K562 (cell line): Measurements from ENCODE around the gene MEAK7. TPM values are rescaled to one million over a fixed set of nuclear protein-coding genes. Genes with fewer than 3 reads are reported as not detected.

ENCODE experiments used
- ATF3 ChIP-seq, 2 experiments: fragments of 450-650 bp in 1 of 2; sonication (generic) in 1 of 2; formaldehyde crosslinking in 1 of 2; IDR thresholded peaks in 1 of 2; conservative IDR thresholded peaks in 1 of 2; 2 replicates each; pipeline versions ENCODE4 v1.6.1 to v1.8.1; 2016 to 2023; ENCODE audit warnings: mild to moderate bottlenecking in 2 of 2, moderate library complexity in 2 of 2, inconsistent platforms in 1 of 2, missing genetic modification reagents in 1 of 2
- ATF7 ChIP-seq: fragments of 450-650 bp; IDR thresholded peaks from 2 replicates; pipeline ENCODE4 v1.7.1; 2014; ENCODE audit warnings: mild to moderate bottlenecking, moderate library complexity
- CC2D1A ChIP-seq: fragments of 450-650 bp; IDR thresholded peaks from 2 replicates; pipeline ENCODE4 v1.6.1; 2017; ENCODE audit warnings: mild to moderate bottlenecking
- CTCF ChIP-seq, 3 experiments: IDR thresholded peaks in 2 of 3; conservative IDR thresholded peaks in 1 of 3; 2 replicates each; pipeline ENCODE4 v1.5.1; 2011 to 2012; ENCODE audit warnings: low read length in 3 of 3, mild to moderate bottlenecking in 3 of 3, control low read depth in 2 of 3, improper control_type of control experiment in 1 of 3, inconsistent platforms in 1 of 3, low read depth in 1 of 3, mixed read lengths in 1 of 3, moderate library complexity in 1 of 3; ENCODE audit not compliant: insufficient read depth in 2 of 3
- ETV1 ChIP-seq: fragments of 450-650 bp; conservative IDR thresholded peaks from 2 replicates; pipeline ENCODE4 v1.6.1; 2016; ENCODE audit warnings: missing genetic modification characterization, control low read depth, low read depth, missing compliant biosample characterization
- FOSL1 ChIP-seq: fragments of 200-800 bp; sonication (Bioruptor generic); conservative IDR thresholded peaks from 2 replicates; pipeline ENCODE4 v1.6.1; 2016; ENCODE audit warnings: missing genetic modification characterization, missing compliant biosample characterization
- HBP1 ChIP-seq: fragments of 450-650 bp; formaldehyde crosslinking; IDR thresholded peaks from 2 replicates; pipeline ENCODE4 v1.4.0; 2022; ENCODE audit warnings: missing genetic modification characterization
- MAZ ChIP-seq, 2 experiments: fragments of 450-650 bp in 1 of 2; sonication (generic) in 1 of 2; formaldehyde crosslinking; IDR thresholded peaks in 1 of 2; conservative IDR thresholded peaks in 1 of 2; 2 replicates each; pipeline versions ENCODE4 v1.4.0 to v1.5.0; 2020; ENCODE audit warnings: mild to moderate bottlenecking in 1 of 2, missing genetic modification reagents in 1 of 2
- MTA3 ChIP-seq: fragments of 450-650 bp; formaldehyde crosslinking; IDR thresholded peaks from 2 replicates; pipeline ENCODE4 v1.6.1; 2017; ENCODE audit warnings: mild to moderate bottlenecking, borderline replicate concordance
- MYC ChIP-seq, 2 experiments: fragments of 250-450 bp in 1 of 2; sonication (Bioruptor Pico) in 1 of 2; IDR thresholded peaks; 2 replicates each; pipeline versions ENCODE4 v1.5.1 to v1.6.1; 2012 to 2021; ENCODE audit warnings: low read depth in 2 of 2, borderline replicate concordance in 1 of 2, improper control_type of control experiment in 1 of 2, low read length in 1 of 2, mild to moderate bottlenecking in 1 of 2, moderate library complexity in 1 of 2
- NEUROD1 ChIP-seq: fragments of 150-350 bp; IDR thresholded peaks from 2 replicates; pipeline ENCODE4 v1.6.1; 2014; ENCODE audit warnings: borderline replicate concordance, low read length, low read depth; ENCODE audit not compliant: partially characterized antibody
- PCBP2 ChIP-seq: fragments of 200-400 bp; formaldehyde crosslinking; IDR thresholded peaks from 2 replicates; pipeline ENCODE4 v1.6.1; 2018; ENCODE audit warnings: low read length, low read depth, mild to moderate bottlenecking, moderate library complexity; ENCODE audit not compliant: poor library complexity, severe bottlenecking
- PRDM10 ChIP-seq: fragments of 450-650 bp; IDR thresholded peaks from 2 replicates; pipeline ENCODE4 v1.6.1; 2018; ENCODE audit not compliant: partially characterized antibody
- RB1 ChIP-seq: fragments of 450-650 bp; IDR thresholded peaks from 2 replicates; pipeline ENCODE4 v1.6.1; 2017; ENCODE audit warnings: low read depth, mild to moderate bottlenecking
- RBM39 ChIP-seq: fragments of 200-400 bp; formaldehyde crosslinking; optimal IDR thresholded peaks from 2 replicates; pipeline ENCODE3; 2018; ENCODE audit warnings: low read depth, low read length
- RCOR1 ChIP-seq, 2 experiments: IDR thresholded peaks; 2 replicates each; pipeline ENCODE4 v1.6.1; 2012; ENCODE audit warnings: low read depth in 2 of 2, low read length in 2 of 2, borderline replicate concordance in 1 of 2, improper control_type of control experiment in 1 of 2
- polyA plus RNA-seq, 8 experiments: library from polyadenylated mRNA; depleted of rRNA in 4 of 8; stranded (reverse) in 5 of 8; unstranded in 3 of 8; fragments of >200 nt; fragmentation: Nextera tagmentation in 2 of 8; fragmentation: Illumina TruSeq in 1 of 8; extraction: Ambion mirVana in 2 of 8; extraction: Trizol in 1 of 8; gene quantifications; 2 replicates each; pipeline versions ENCODE4 v1.2.1 to v1.2.3, GENCODE V29; 2011 to 2014; ENCODE audit warnings: inconsistent platforms in 1 of 8, missing spikeins in 1 of 8
- total RNA-seq, 7 experiments: library from RNA; depleted of rRNA in 6 of 7; stranded (reverse); fragments of >200 nt in 6 of 7; fragmentation: Illumina TruSeq in 2 of 7; extraction: Trizol in 2 of 7; gene quantifications; 2 replicates each; pipeline versions ENCODE4 v1.2.1 to v1.2.3, GENCODE V29; 2011 to 2021; ENCODE audit warnings: low replicate concordance in 1 of 7

Gene MEAK7
- total and polyA plus RNA-seq, 9 of the 15 experiments (the other 6 are each of a cell fraction or from before 2014, with no cell fraction given) = 1.4 to 14.5 (median 6.3) TPM

- TF ChIP-seq CC2D1A = peak; percentile 82
- TF ChIP-seq CTCF (IDR thresholded peaks at IDR 0.05 in 2 of 3, conservative IDR thresholded peaks at IDR 0.05 in 1 of 3; ENCODE audit: insufficient read depth in 2 of 3, low read depth in 1 of 3, low read length in 3 of 3) = peak; percentile 89 to 99 (median 93)
- TF ChIP-seq MAZ (CRISPR knock-in tag; conservative IDR thresholded peaks at IDR 0.05 in 1 of 2, IDR thresholded peaks at IDR 0.05 in 1 of 2) = 0 out of 4 replicates have a peak, but pooled peaks of 1 of the 2 experiments have one; percentile 22
- TF ChIP-seq RBM39 = peak; percentile 38
- no peak for TF ChIP-seq MTA3
- peak; percentile 31; the same call in 1 of the 2 replicates for TF ChIP-seq MYC (IDR thresholded peaks at IDR 0.05; ENCODE audit: low read depth, low read length)
- TF ChIP-seq MYC (CRISPR knock-in tag; IDR thresholded peaks at IDR 0.05; ENCODE audit: borderline replicate concordance, low read depth) = no peak
- peak; percentile 87 for TF ChIP-seq PRDM10
- TF ChIP-seq HBP1 = no peak
- TF ChIP-seq PCBP2 = no peak
- TF ChIP-seq FOSL1 = no peak
- no peak for TF ChIP-seq ATF3 (IDR thresholded peaks at IDR 0.05)
- TF ChIP-seq ATF3 (CRISPR knock-in tag; conservative IDR thresholded peaks at IDR 0.05) = 0 out of 2 replicates have a peak, but pooled peaks have one; percentile 35
- TF ChIP-seq ETV1 (tag) = peak; percentile 79
- TF ChIP-seq NEUROD1 = no peak
- TF ChIP-seq RCOR1 (IDR thresholded peaks at IDR 0.05; ENCODE audit: borderline replicate concordance in 1 of 2, low read depth in 2 of 2, low read length in 2 of 2) = peak; percentile 61 to 87
- TF ChIP-seq ATF7 = peak; percentile 25; the same call in 1 of the 2 replicates
- TF ChIP-seq RB1 = peak; percentile 41; the same call in 1 of the 2 replicates
Observed at GRCh38 chr16:84511180-84511800, 6.8 kb upstream of the MEAK7 start (continued).
